ENCODE measurements around the gene PEX5L.
"Not testable (repeated sequence)": the region's sequence is repeated elsewhere in the genome, so short reads cannot be mapped to it uniquely, and the experiment has no call there.

Gene PEX5L

GRCh38 chr3:179794355-179794754 lies 242.4 kb downstream of the PEX5L start:
- TF ChIP-seq, protein P1, sequence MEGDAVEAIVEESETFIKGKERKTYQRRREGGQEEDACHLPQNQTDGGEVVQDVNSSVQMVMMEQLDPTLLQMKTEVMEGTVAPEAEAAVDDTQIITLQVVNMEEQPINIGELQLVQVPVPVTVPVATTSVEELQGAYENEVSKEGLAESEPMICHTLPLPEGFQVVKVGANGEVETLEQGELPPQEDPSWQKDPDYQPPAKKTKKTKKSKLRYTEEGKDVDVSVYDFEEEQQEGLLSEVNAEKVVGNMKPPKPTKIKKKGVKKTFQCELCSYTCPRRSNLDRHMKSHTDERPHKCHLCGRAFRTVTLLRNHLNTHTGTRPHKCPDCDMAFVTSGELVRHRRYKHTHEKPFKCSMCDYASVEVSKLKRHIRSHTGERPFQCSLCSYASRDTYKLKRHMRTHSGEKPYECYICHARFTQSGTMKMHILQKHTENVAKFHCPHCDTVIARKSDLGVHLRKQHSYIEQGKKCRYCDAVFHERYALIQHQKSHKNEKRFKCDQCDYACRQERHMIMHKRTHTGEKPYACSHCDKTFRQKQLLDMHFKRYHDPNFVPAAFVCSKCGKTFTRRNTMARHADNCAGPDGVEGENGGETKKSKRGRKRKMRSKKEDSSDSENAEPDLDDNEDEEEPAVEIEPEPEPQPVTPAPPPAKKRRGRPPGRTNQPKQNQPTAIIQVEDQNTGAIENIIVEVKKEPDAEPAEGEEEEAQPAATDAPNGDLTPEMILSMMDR (IDR thresholded peaks at IDR 0.05; ENCODE audit: low read depth, low read length): no peak
- in situ Hi-C loops (cut with HindIII; ENCODE audit: low sequenced_read_pairs): no loop called here
- no peak overlapping the region for H3K4me3 ChIP-seq (ENCODE audit: low read depth, low read length)
- no peak for DNase-seq (ENCODE audit: low read depth, low spot score)

GRCh38 chr3:179791793-179792192 lies 244.9 kb downstream of the PEX5L start:
- in situ Hi-C loops (cut with HindIII; ENCODE audit: low sequenced_read_pairs): no loop called here
- TF ChIP-seq, protein P1 (IDR thresholded peaks at IDR 0.05; ENCODE audit: low read depth, low read length): no peak
- no peak for DNase-seq (ENCODE audit: low read depth, low spot score)
- no peak overlapping the region for H3K4me3 ChIP-seq (ENCODE audit: low read depth, low read length)

DNA sequence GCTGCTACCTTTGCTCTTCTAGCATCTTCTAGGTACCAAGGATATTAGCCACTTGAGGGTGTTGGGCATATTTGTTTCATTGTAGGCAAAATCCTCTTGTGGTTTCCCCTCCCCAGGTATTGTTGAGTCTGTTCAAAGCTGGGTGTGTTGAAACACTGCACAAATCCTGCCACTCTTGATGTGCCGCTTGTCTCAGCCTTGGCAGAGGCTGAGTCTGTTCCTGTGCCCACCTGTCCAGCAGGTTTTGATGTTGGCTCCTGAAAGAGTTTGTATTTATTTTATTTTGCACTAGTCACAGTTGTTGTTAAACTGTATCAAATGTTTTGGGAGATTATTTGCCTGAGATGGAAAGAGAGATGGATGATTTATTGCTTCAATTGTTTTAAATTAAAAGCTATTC lies 247.7 kb downstream of the PEX5L start:
- TF ChIP-seq, protein P1 (IDR thresholded peaks at IDR 0.05; ENCODE audit: low read depth, low read length): no peak
- DNase-seq (ENCODE audit: low read depth, low spot score): no peak
- in situ Hi-C loops (cut with HindIII; ENCODE audit: low sequenced_read_pairs): no loop called here
- no peak overlapping the region for H3K4me3 ChIP-seq (ENCODE audit: low read depth, low read length)

DNA sequence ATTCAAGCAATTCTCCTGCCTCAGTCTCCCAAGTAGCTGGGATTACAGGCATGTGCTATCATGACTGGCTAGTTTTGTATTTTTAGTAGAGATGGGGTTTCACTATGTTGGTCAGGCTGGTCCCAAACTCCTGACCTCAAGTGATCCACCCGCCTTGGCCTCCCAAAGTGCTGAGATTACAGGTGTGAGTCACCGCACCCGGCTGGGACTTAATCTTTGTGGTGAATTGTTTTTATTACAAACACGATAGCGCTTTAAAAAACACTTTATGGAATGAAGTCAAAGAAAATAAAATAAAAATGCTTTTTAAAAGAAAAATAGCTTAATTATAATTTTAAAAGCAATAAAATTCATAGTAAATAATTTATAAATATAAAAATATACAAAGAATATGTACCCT lies 253.9 kb downstream of the PEX5L start:
- DNase-seq (ENCODE audit: low read depth, low spot score): peak; percentile 35
- H3K4me3 ChIP-seq (ENCODE audit: low read depth, low read length); in situ Hi-C loops (cut with HindIII; ENCODE audit: low sequenced_read_pairs): not testable (repeated sequence)

DNA sequence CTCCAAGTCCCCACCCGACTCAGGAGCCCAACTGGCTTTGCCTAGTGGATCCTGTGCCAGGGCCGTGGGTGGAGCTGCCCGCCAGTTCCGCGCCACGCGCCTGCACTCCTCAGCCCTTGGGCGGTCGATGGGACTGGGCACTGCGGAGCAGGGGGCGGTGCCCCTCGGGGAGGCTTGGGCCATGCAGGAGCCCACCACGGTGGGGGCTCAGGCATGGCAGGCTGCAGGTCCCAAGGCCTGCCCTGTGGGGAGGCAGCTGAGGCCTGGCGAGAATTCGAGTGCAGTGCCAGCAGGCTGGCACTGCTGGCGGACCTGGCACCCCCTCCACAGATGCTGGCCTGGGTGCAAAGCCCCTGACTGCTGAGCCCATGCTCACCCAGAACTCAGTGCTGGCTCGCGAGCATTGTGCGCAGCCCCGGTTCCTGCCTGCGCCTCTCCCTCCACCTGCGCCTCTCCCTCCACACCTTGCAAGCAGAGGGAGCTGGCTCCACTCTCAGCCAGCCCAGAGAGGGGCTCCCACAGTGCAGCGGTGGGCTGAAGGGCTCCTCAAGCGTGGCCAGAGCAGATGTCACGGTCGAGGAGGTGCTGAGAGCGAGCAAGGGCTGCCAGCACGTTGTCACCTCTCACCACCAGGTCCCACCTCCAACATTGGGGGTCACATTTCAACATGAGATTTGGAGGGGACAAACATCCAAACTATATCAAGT lies 261.2 kb downstream of the PEX5L start:
- no peak for DNase-seq (ENCODE audit: low read depth, low spot score)
- TF ChIP-seq, protein P1 (IDR thresholded peaks at IDR 0.05; ENCODE audit: low read depth, low read length): no peak
- no peak overlapping the region for H3K4me3 ChIP-seq (ENCODE audit: low read depth, low read length)
- in situ Hi-C loops (cut with HindIII; ENCODE audit: low sequenced_read_pairs): no loop called here

DNA sequence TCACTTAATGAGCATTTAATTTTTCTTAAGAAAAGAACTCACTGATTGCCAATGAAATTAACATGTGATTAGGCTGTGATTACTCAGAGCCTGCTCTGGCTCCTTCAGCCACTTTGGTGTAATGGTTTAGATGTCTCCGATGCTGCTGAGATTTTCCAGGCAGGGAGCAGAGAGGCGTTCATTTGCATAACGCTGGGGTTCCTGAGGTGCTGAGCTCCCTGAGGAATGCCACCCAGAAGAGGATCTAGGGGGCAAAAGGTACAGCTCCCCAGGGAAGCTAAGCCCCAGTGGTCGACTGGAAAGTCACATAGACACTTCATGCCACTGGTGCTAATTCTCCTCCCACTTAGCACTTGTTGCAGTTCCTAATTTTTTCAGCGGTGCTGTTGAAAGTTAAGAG lies 264.4 kb downstream of the PEX5L start:
- H3K4me3 ChIP-seq (ENCODE audit: low read depth, low read length): no peak overlapping the region
- in situ Hi-C loops (cut with HindIII; ENCODE audit: low sequenced_read_pairs): no loop called here
- DNase-seq (ENCODE audit: low read depth, low spot score): no peak
- TF ChIP-seq, protein P1 (IDR thresholded peaks at IDR 0.05; ENCODE audit: low read depth, low read length): no peak

- in situ Hi-C loops (cut with HindIII; ENCODE audit: low sequenced_read_pairs): no loop called here
- no peak overlapping the region for H3K4me3 ChIP-seq (ENCODE audit: low read depth, low read length)
- no peak for DNase-seq (ENCODE audit: low read depth, low spot score)
- TF ChIP-seq, protein P1 (IDR thresholded peaks at IDR 0.05; ENCODE audit: low read depth, low read length): no peak
These were observed 264.9 kb downstream of the PEX5L start for GRCh38 chr3:179771797-179772196.

Measured in astrocyte of the spinal cord (primary cell).